ENCODE data around the gene VGLL4. TPM values are rescaled to one million over a fixed set of nuclear protein-coding genes. Genes with fewer than 3 reads are reported as not detected.
"Not testable (repeated sequence)": the region's sequence is repeated elsewhere in the genome, so short reads cannot be mapped to it uniquely, and the experiment has no call there.

The VGLL4 gene
- total RNA-seq, 2 experiments from 2014 or later = 33.5 to 37.8 TPM

DNA sequence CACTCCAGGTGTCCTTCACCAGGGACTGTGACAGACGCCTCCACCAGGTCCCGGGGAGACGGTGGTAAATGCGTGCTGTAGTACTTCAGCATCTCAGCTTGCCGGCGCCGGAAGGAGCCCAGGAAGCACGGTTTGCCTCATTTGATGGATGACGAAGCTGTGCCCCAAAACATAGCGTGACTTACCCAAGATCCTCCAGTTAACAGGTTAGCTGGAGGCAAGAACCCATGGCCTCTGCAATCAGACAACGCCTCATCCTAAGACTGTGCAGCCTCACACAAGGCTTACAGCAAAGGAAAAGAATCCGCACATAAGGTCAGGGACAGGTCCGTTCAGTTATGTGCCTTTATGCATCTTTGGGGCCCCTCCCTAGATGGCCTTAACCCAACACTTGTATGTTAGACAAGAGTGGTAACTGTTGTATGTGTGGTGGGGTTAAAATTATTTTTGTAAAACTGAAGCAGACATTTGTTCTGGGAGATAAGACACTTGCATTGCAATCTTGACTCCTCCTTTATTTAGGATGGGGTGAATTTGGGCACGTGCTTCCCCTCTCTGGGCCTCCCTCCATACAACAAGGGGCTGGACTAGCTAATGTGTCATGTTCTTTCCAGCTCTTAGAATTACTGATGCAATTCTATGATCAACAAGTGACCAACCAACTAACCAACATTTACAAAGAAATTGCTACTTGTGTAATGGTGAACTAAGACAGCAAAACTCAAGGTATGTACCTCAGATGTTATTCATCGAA lies 39.4 kb downstream of the VGLL4 start:
- no peaks in the 10 kb centered on the region for H3K27me3 Mint-ChIP-seq
- no peak overlapping the region for H3K27ac Mint-ChIP-seq
- no peak overlapping the region for H3K4me3 Mint-ChIP-seq
- no peak for ATAC-seq (ENCODE audit: low read depth)
- no peak for DNase-seq
- peaks cover 30% of the 10 kb centered on the region for H3K4me1 Mint-ChIP-seq
- POLR2A ChIA-PET = interaction anchor here (0.6 kb wide), 1 partner anchor 219 kb away, joined by 5 read pairs; no protein-coding TSS in a partner anchor
- no peaks in the 10 kb centered on the region for H3K9me3 Mint-ChIP-seq
- H3K36me3 Mint-ChIP-seq = peaks cover 30% of the 10 kb centered on the region

DNA sequence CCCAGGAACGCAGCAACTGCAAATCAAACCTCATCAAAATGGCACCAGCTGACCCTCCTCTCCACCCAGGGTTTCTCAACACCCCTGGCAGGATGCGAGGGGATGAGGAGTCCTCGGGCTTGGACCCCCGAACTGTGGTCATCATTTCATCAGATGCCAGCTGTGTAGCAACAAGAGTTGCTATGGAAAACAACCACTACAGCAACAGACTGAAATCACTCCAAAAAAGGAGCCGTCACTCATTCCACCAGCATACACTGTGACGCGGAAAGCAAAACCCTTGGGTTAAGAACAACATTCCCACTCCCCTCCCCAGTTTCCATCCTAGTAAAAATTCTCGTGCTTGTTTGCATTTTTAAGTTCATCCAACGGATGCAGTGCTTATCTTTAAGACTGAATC lies 40.1 kb downstream of the VGLL4 start:
- Mint-ChIP-seq H3K4me1 (peaks cover 29% of the 10 kb centered on the region), H3K9me3 (no peaks in the 10 kb centered on the region), H3K27me3 (no peaks in the 10 kb centered on the region), H3K27ac (no peak overlapping the region), H3K36me3 (peaks cover 34% of the 10 kb centered on the region), H3K4me3 (no peak overlapping the region)
- POLR2A ChIA-PET = no interaction called here
- ATAC-seq (ENCODE audit: low read depth) (no peak), DNase-seq (no peak)

DNA sequence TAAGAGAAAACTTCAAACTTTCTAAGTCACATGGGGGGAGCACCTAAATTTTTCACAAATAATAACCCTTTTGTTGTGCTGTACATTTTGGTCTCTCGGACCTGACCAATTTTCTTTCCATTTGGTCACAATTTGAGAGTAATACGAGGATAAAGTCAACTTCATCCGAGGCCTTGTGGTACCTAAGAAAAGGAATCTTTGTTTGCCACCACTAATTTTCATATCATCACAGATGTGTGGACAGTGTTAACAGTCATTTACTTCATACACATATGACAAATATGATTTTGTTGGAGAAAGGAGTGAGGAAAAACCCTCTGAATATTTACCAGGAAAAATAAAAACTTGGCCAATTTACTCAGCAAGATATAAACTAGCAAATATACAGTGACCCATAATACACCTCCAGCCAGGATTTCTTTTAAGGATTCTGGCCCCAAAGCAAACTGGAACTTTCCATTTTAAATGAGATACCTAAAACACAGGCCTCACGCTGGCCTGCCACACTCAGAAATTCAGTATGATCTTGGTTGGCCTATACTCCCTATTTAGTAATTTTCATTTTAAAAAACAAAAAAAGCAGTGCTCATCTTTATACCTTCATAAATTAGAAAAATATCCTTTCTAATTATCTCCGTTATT lies 40.7 kb downstream of the VGLL4 start:
- no peak overlapping the region for H3K27ac Mint-ChIP-seq
- POLR2A ChIA-PET = no interaction called here
- no peaks in the 10 kb centered on the region for H3K9me3 Mint-ChIP-seq
- DNase-seq (no peak), ATAC-seq (ENCODE audit: low read depth) (no peak)
- no peak overlapping the region for H3K4me3 Mint-ChIP-seq
- peaks cover 27% of the 10 kb centered on the region for H3K4me1 Mint-ChIP-seq
- H3K36me3 Mint-ChIP-seq = peaks cover 40% of the 10 kb centered on the region
- H3K27me3 Mint-ChIP-seq = no peaks in the 10 kb centered on the region

DNA sequence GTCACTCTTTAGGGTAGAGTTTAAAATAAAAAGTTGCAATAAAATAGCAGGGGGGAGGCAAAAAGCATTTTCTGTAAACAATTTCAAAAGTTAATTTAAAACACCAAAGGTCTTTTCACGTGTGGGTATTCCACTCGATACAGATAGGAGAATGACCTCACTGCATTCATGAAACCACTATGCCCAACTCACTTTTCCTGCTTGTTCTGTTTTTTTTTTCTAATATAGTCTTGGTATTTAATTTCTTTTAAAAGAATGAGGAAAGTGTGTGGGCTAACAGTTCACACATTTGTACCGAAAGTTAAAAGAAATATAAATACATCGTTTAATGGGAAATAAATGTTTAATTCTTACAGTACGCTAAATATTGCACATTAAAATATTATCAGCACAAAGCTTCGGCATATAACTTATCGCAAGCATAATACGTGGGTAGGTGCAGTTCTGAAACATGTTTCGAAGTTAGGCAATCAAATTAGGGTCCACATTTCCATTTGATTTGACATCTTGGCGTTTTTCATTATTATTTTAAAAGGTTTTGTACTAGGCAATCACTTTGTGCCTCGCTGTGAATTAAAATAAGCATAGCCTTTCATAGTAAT lies 41.4 kb downstream of the VGLL4 start:
- H3K4me1 Mint-ChIP-seq = peaks cover 27% of the 10 kb centered on the region
- DNase-seq (no peak), ATAC-seq (ENCODE audit: low read depth) (no peak)
- no peaks in the 10 kb centered on the region for H3K27me3 Mint-ChIP-seq
- H3K27ac Mint-ChIP-seq = peak overlapping the region; percentile 81
- H3K4me3 Mint-ChIP-seq = peak overlapping the region; percentile 67
- peaks cover 1% of the 10 kb centered on the region for H3K9me3 Mint-ChIP-seq
- peaks cover 47% of the 10 kb centered on the region for H3K36me3 Mint-ChIP-seq
- POLR2A ChIA-PET = no interaction called here

DNA sequence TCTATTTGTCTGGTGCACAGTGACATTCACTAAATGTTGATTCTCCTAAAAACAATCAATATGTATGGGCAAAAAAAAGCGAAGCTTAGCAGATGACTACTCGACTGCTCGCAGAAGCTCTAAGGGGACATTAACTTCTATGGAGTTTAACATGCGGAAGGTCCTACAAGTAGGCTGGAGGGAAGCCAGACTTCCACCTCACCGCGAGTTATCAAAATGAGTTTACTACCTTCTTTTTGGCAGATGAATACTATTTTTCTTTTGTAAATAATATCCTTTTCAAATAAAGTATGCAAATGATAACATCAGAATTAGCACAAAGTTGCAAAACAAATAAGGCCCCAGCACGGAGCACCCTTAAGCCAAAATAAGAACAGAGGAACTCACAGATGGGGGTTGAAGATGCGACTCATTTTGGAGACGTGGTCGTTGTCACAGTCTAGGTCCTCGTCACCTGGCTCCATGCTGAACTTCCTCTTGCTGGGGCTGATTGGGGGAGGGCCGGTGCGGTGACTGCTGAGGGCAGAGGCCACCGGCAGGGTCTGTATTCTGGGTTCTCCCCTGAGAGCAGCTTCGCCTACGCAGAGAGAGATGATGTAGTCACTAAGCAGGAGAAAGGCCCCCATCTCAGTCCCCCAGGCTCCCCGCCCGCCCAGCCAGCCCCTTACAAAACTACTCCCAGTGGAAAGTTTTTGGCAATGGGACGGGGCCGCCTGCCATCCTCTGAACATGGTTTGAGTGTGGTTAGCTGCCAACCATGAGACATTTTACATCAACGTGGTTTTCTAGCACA lies 42.1 kb downstream of the VGLL4 start:
- ATAC-seq (ENCODE audit: low read depth) = peak; percentile 85
- peaks cover 6% of the 10 kb centered on the region for H3K9me3 Mint-ChIP-seq
- peak; percentile 44 for DNase-seq
- H3K4me1 Mint-ChIP-seq = peaks cover 24% of the 10 kb centered on the region
- peak overlapping the region; percentile 81 for H3K27ac Mint-ChIP-seq
- H3K27me3 Mint-ChIP-seq = no peaks in the 10 kb centered on the region
- peaks cover 48% of the 10 kb centered on the region for H3K36me3 Mint-ChIP-seq
- POLR2A ChIA-PET = no interaction called here
- H3K4me3 Mint-ChIP-seq = peak overlapping the region; percentile 67

DNA sequence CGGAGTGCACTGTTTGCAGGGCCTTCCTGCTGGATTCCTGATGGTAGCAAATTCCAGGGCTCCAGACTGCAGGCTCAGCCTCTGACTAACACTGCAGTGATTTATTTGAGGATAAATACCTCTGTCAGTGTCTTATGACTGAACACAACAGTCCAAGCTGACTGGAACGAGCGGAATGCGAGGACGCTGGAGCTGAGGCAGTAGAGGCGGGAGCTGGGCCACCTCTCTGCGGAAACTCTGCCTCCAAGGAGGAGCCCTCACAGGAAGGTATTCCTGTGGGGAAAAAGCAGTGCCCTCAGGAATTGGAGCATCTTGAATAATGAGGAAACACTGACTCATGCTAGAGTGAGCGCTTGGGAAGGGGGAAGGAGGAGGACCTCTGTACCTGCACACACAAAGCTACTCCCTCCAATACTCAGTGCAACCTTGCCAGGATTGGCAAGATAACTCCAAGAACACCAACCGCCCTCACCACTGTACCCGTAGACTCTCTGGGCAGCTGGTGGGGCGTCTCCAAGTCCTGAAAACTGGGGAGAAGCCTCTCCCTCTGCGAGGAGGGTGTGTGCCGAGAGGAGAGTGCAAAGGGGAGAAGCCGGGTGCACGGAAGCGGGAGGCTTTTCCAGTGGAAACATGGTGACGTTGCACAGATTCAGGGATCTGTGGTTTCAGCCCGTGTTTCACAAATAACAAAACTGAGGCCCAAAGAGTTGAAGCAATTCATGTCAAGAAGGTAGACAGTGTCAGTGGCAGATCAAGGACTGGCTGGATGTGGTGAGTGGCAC lies 43.0 kb downstream of the VGLL4 start:
- POLR2A ChIA-PET = no interaction called here
- peak overlapping the region; percentile 64 for H3K27ac Mint-ChIP-seq
- H3K4me3 Mint-ChIP-seq = no peak overlapping the region
- DNase-seq = no peak
- no peak for ATAC-seq (ENCODE audit: low read depth)
- H3K9me3 Mint-ChIP-seq = peaks cover 11% of the 10 kb centered on the region
- peaks cover 49% of the 10 kb centered on the region for H3K36me3 Mint-ChIP-seq
- H3K27me3 Mint-ChIP-seq = no peaks in the 10 kb centered on the region
- peaks cover 19% of the 10 kb centered on the region for H3K4me1 Mint-ChIP-seq

DNA sequence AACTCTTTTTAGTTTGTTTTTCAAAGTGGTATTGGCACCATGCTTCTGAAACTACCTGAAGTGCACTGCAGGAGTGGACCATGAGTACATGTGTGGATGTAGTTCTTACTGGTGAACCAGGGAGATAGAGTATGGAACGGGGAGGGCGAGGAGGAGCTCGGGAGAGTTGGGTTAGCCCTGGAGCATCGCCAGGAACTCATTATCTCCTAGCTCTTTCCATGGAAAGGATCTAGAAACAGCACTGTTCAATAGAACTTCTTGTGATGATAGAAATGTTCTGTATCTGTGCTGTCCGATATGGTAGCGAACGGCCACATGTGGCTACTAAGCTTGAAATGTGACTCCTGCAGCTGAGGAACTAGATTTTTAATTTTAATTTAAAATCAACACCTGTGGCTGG lies 47.3 kb downstream of the VGLL4 start:
- Mint-ChIP-seq H3K4me3 (no peak overlapping the region), H3K36me3 (peaks cover 52% of the 10 kb centered on the region)

DNA sequence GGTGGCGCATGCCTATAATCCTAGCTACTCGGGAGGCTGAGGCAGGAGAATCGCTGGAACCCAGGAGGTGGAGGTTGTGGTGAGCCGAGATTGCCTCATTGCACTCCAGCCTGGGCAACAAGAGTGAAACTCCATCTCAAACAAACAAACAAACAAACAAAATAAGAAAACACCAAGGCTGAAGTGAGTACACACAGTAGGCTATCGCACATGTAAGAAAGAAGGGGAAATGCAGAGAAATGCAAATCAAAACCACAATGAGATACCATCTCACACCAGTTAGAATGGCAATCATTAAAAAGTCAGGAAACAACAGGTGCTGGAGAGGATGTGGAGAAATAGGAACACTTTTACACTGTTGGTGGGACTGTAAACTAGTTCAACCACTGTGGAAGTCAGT lies 48.7 kb downstream of the VGLL4 start:
- H3K27me3 Mint-ChIP-seq; ATAC-seq (ENCODE audit: low read depth); DNase-seq; H3K27ac Mint-ChIP-seq; POLR2A ChIA-PET; H3K4me1 Mint-ChIP-seq; H3K4me3 Mint-ChIP-seq: not testable (repeated sequence)
- peaks cover 44% of the 10 kb centered on the region for H3K36me3 Mint-ChIP-seq
- peaks cover 11% of the 10 kb centered on the region for H3K9me3 Mint-ChIP-seq

More for the DNA sequence above, 47.3 kb downstream of the VGLL4 start:
- Mint-ChIP-seq H3K27me3 (no peaks in the 10 kb centered on the region), H3K9me3 (peaks cover 11% of the 10 kb centered on the region), H3K4me1 (peaks cover 11% of the 10 kb centered on the region), H3K27ac (no peak overlapping the region)
- ATAC-seq (ENCODE audit: low read depth) (no peak), DNase-seq (no peak)
- POLR2A ChIA-PET = no interaction called here

DNA sequence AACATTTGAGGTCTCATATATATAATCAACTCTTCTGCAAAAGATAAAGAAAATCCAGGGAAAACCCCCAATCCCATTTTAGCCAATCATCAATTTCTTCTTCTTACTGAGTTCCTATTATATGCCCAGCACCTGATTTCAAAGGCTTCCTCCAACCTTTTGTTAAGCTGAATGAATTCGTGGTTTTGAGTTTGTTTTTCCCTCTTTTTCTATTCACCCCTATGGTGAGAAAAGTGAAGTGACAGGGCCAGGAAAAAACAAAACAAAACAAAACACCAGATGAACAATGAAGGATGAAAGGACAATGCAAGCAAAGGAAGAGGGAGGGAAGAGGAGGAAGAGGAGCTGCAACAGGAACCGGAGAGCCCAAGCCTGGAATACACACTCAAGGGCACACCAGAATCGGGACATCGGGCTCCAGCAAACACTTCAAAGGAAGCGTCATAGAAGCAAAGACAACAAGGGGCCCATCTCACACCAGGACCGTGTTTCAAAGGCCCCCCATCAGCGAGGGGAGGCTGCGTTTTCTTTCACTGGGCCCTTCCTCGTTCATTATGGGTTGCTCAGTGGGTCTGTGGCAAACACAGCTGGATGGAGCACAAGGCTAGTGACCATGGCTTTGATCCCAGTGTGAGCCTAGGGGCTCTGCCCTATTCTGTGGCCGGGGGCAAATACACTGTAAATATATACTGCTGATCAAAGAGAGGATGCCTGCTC lies 50.2 kb downstream of the VGLL4 start:
- Mint-ChIP-seq H3K27ac (no peak overlapping the region), H3K4me3 (no peak overlapping the region), H3K36me3 (peaks cover 36% of the 10 kb centered on the region), H3K9me3 (peaks cover 11% of the 10 kb centered on the region), H3K27me3 (no peaks in the 10 kb centered on the region), H3K4me1 (peaks cover 17% of the 10 kb centered on the region)
- no peak for DNase-seq
- POLR2A ChIA-PET = no interaction called here
- ATAC-seq (ENCODE audit: low read depth) = no peak

DNA sequence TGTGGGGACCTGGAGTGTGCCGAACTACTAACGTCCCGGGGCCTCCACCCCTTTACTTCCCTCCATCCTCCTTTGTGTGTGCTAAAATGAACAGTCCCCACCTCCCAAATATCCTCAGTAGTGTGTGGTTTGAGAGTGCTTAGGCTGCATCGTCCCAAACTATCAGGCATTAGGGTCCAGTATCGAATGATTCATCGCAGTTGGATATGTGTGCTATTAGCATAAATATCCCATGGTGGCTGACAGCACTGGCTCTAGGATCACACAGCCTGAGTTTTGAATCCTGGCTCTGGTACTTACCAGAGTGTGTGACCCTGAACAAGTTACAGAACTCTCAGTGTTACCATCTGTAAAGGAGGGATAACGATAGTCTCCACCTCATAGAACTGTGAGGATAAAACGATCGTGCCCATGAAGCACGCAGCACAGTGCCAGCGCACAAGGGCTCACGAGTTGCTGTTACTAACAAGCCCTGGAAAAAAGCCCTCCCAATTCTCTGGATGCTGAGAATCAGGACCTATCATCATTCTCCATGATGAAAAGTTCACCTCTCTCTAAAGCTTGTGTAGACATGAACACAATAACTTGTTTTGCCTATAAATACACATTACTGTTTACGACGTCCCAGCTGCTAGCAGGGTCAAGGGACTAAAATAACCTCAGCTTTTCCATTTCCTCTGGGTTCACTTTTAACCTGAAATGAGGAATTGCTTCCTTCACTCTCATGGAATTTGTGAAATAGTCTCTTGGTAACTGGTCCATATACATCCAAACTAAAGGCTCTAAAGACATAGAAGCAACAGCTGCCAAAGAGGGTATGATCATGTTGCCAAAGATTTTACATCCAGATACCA lies 51.0 kb downstream of the VGLL4 start:
- no peak overlapping the region for H3K27ac Mint-ChIP-seq
- peaks cover 25% of the 10 kb centered on the region for H3K4me1 Mint-ChIP-seq
- peaks cover 11% of the 10 kb centered on the region for H3K9me3 Mint-ChIP-seq
- POLR2A ChIA-PET = no interaction called here
- no peaks in the 10 kb centered on the region for H3K27me3 Mint-ChIP-seq
- ATAC-seq (ENCODE audit: low read depth) = no peak
- no peak overlapping the region for H3K4me3 Mint-ChIP-seq
- peaks cover 28% of the 10 kb centered on the region for H3K36me3 Mint-ChIP-seq
- no peak for DNase-seq

DNA sequence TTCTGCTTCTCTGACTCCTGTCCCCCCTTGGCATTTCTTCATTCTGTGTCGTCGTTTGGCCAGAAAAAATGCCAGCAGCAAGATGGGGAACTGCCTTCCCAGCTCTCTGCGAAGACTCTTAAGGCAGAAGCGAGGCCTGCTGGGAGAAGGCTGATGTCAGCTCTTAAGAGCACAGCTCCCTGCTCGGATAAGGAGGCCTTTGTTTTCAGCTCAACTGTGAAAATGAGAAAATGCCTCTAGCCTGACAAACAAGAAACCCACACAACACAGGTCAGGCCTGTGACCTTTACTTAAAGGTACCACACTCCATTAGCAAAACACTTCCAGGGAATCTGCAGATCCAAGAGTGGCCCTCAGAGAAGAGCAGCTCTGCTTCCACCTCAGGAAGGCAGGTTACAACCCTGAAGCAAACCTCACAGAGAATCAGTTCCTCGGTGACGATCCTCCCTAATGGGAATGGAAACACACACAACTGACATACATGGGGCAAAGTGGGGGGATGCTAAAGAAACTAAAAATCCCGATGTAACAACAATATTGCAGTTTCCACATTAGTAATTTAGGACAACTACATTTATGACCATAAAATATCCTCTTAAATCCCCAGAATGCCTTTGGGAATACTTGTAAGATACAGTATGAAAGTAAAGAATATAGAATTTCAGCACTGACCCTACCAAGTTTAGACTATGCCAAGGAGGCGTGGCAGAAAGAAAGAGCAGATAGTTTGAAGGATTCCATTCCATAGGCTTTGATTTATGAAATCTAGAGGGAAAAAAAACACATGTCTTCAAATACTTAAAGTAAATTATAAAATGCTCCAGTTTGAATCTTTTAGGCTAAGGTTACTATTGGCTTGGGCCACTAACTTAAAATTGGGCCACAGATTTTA lies 52.1 kb downstream of the VGLL4 start:
- POLR2A ChIA-PET = no interaction called here
- no peak for ATAC-seq (ENCODE audit: low read depth)
- no peak overlapping the region for H3K4me3 Mint-ChIP-seq
- DNase-seq = no peak
- peaks cover 5% of the 10 kb centered on the region for H3K9me3 Mint-ChIP-seq
- peaks cover 18% of the 10 kb centered on the region for H3K36me3 Mint-ChIP-seq
- H3K27me3 Mint-ChIP-seq = no peaks in the 10 kb centered on the region
- no peak overlapping the region for H3K27ac Mint-ChIP-seq
- H3K4me1 Mint-ChIP-seq = peaks cover 26% of the 10 kb centered on the region
